GM23338 (cell line): ENCODE results near the gene CDC42EP5. TPM values are rescaled to one million over a fixed set of nuclear protein-coding genes. Genes with fewer than 3 reads are reported as not detected.

ENCODE experiments used
- ATAC-seq: fragments of 200-7000 bp; cut with Tn5 transposase; 3 replicates; pipeline ENCODE4 v1.9.1; 2020
- DNase-seq: peaks from one replicate; pipeline ENCODE4 v3.0.0-alpha.2; 2015; ENCODE audit warnings: low spot score
- H2AFZ ChIP-seq: fragments of 200-600 bp; sonication (generic); 2 replicates; pipeline ENCODE4 v1.8.0; 2016; ENCODE audit warnings: antibody characterized with exemption, mild to moderate bottlenecking, moderate library complexity
- H3F3A ChIP-seq: fragments of 200-600 bp; sonication (generic); replicated peaks from 2 replicates; pipeline ENCODE4 v1.8.0; 2017; ENCODE audit warnings: antibody characterized with exemption, mixed run types, low read depth
- H3K27ac ChIP-seq: fragments of 200-600 bp; sonication (generic); 2 replicates; pipeline ENCODE4 v1.6.1; 2016; ENCODE audit warnings: low read depth
- H3K27me3 ChIP-seq: fragments of 200-600 bp; sonication (generic); 2 replicates; pipeline ENCODE4 v1.8.0; 2016; ENCODE audit warnings: mild to moderate bottlenecking, mixed run types, moderate library complexity; ENCODE audit not compliant: insufficient read depth
- H3K36me3 ChIP-seq: fragments of 200-600 bp; sonication (generic); 2 replicates; pipeline ENCODE4 v1.8.0; 2016; ENCODE audit warnings: mild to moderate bottlenecking; ENCODE audit not compliant: insufficient read depth
- H3K4me1 ChIP-seq: fragments of 200-600 bp; sonication (generic); 2 replicates; pipeline ENCODE4 v1.8.0; 2016; ENCODE audit warnings: mild to moderate bottlenecking, moderate library complexity; ENCODE audit not compliant: insufficient read depth
- H3K4me2 ChIP-seq: fragments of 200-600 bp; sonication (generic); 2 replicates; pipeline ENCODE4 v1.7.1; 2017; ENCODE audit warnings: mixed run types
- H3K4me3 ChIP-seq: fragments of 200-600 bp; sonication (generic); 2 replicates; pipeline ENCODE4 v1.6.1; 2016; ENCODE audit warnings: mixed run types
- H3K79me2 ChIP-seq: fragments of 200-600 bp; sonication (generic); replicated peaks from 2 replicates; pipeline ENCODE4 v1.8.0; 2017; ENCODE audit warnings: mild to moderate bottlenecking; ENCODE audit not compliant: insufficient read depth
- H3K9me2 ChIP-seq: fragments of 200-600 bp; sonication (generic); 2 replicates; pipeline ENCODE4 v1.8.0; 2017; ENCODE audit not compliant: insufficient read depth
- H4K20me1 ChIP-seq: fragments of 200-600 bp; sonication (generic); replicated peaks from 2 replicates; pipeline ENCODE4 v1.8.0; 2017; ENCODE audit warnings: mild to moderate bottlenecking; ENCODE audit not compliant: insufficient read depth
- H3K27ac Mint-ChIP-seq: 2 replicates; pipeline ENCODE4 v1.8.0; 2020; ENCODE audit warnings: inconsistent platforms, mild to moderate bottlenecking, moderate library complexity, mixed read lengths
- H3K27me3 Mint-ChIP-seq: 3 replicates; pipeline ENCODE4 v1.8.0; 2022; ENCODE audit warnings: low read depth, mild to moderate bottlenecking, moderate library complexity, mixed read lengths, inconsistent platforms; ENCODE audit not compliant: insufficient read depth, poor library complexity
- H3K36me3 Mint-ChIP-seq: 3 replicates; pipeline ENCODE4 v1.8.0; 2021; ENCODE audit warnings: low read depth, mild to moderate bottlenecking, inconsistent platforms, moderate library complexity, mixed read lengths
- H3K4me1 Mint-ChIP-seq: 3 replicates; pipeline ENCODE4 v1.8.0; 2020; ENCODE audit warnings: mild to moderate bottlenecking, inconsistent platforms, mixed read lengths
- H3K4me3 Mint-ChIP-seq: 3 replicates; pipeline ENCODE4 v1.8.0; 2021; ENCODE audit warnings: moderate library complexity, mild to moderate bottlenecking, inconsistent platforms, mixed read lengths
- H3K9me3 Mint-ChIP-seq: 3 replicates; pipeline ENCODE4 v1.8.0; 2020; ENCODE audit warnings: moderate library complexity, mild to moderate bottlenecking, inconsistent platforms, mixed read lengths
- CREB1 ChIP-seq: fragments of 250-450 bp; sonication (Bioruptor Pico); IDR thresholded peaks from 2 replicates; pipeline ENCODE4 v1.5.0; 2020; ENCODE audit warnings: low read depth, mild to moderate bottlenecking, moderate library complexity
- CTCF ChIP-seq, 2 experiments: fragments of 200-600 bp in 1 of 2; sonication (generic) in 1 of 2; conservative IDR thresholded peaks; 2 replicates each; pipeline versions ENCODE4 v1.5.1 to v1.6.1; 2016 to 2017; ENCODE audit warnings: antibody characterized with exemption in 2 of 2, low read depth in 2 of 2, mild to moderate bottlenecking in 2 of 2, moderate library complexity in 1 of 2
- EZH2 ChIP-seq: fragments of 200-600 bp; sonication (generic); IDR thresholded peaks from one replicate; pipeline ENCODE4 v1.8.0; 2017; ENCODE audit warnings: antibody characterized with exemption, mild to moderate bottlenecking, low read depth; ENCODE audit not compliant: unreplicated experiment
- EZH2phosphoT487 ChIP-seq: fragments of 200-600 bp; sonication (generic); IDR thresholded peaks from one replicate; pipeline ENCODE4 v1.8.1; 2018; ENCODE audit warnings: antibody characterized with exemption; ENCODE audit not compliant: unreplicated experiment
- JUNB ChIP-seq: IDR thresholded peaks from one replicate; pipeline ENCODE4 v1.6.1; 2016; ENCODE audit warnings: antibody characterized with exemption; ENCODE audit not compliant: unreplicated experiment
- NANOG ChIP-seq: IDR thresholded peaks from 2 replicates; pipeline ENCODE4 v1.6.1; 2016; ENCODE audit warnings: antibody characterized with exemption, borderline replicate concordance
- POLR2AphosphoS5 ChIP-seq: IDR thresholded peaks from 2 replicates; pipeline ENCODE4 v1.6.1; 2016; ENCODE audit warnings: antibody characterized with exemption, low read depth
- REST ChIP-seq: IDR thresholded peaks from one replicate; pipeline ENCODE4 v1.6.1; 2018; ENCODE audit warnings: antibody characterized with exemption; ENCODE audit not compliant: unreplicated experiment
- STAT1 ChIP-seq: IDR thresholded peaks from one replicate; pipeline ENCODE4 v1.6.1; 2016; ENCODE audit warnings: antibody characterized with exemption; ENCODE audit not compliant: unreplicated experiment
- ZNF114 ChIP-seq: fragments of 250-450 bp; sonication (Bioruptor Pico); IDR thresholded peaks from 2 replicates; pipeline ENCODE4 v1.5.0; 2020; ENCODE audit warnings: mild to moderate bottlenecking, moderate library complexity
- ZNF331 ChIP-seq: fragments of 250-450 bp; sonication (Bioruptor Pico); IDR thresholded peaks from 2 replicates; pipeline ENCODE4 v1.5.0; 2020; ENCODE audit warnings: low read depth, mild to moderate bottlenecking, moderate library complexity
- ZNF462 ChIP-seq: fragments of 250-450 bp; sonication (Bioruptor Pico); IDR thresholded peaks from 2 replicates; pipeline ENCODE4 v1.5.0; 2020; ENCODE audit warnings: mild to moderate bottlenecking, moderate library complexity
- polyA plus RNA-seq: library from polyadenylated mRNA; unstranded; fragments of >200 nt; fragmentation: Nextera tagmentation; extraction: Ambion mirVana; gene quantifications from 2 replicates; pipeline ENCODE4 v1.2.1, GENCODE V29; 2016
- total RNA-seq: library from RNA; depleted of rRNA; stranded (reverse); fragments of >200 nt; shearing (Covaris generic); gene quantifications from 2 replicates; pipeline ENCODE4 v1.2.3, GENCODE V29; 2014
- TF ChIP-seq, protein P1 (sequence below): IDR thresholded peaks from 2 replicates; pipeline ENCODE4 v1.6.1; 2016; ENCODE audit warnings: antibody characterized with exemption

Gene CDC42EP5
- total and polyA plus RNA-seq, 2 experiments from 2014 or later, result 1.4 to 3.4 TPM

- Histone ChIP-seq H3F3A (no peaks in the 10 kb centered on the region), H3K4me3 (peak overlapping the region; percentile 49; the same call in 1 of the 2 replicates), H3K79me2 (no peaks in the 10 kb centered on the region), H2AFZ (no peak overlapping the region), H3K9me2 (no peaks in the 10 kb centered on the region), H4K20me1 (no peaks in the 10 kb centered on the region; the same call in none of the 2 replicates), H3K27me3 (0 out of 2 replicates have a peak, but pooled peaks cover 3% of the 10 kb centered on the region), H3K4me1 (peaks cover 25% of the 10 kb centered on the region), H3K27ac (no peak overlapping the region), H3K4me2 (peak overlapping the region; percentile 78), H3K36me3 (no peaks in the 10 kb centered on the region)
- Mint-ChIP-seq H3K9me3 (no peaks in the 10 kb centered on the region; the same call in 2 of the 3 replicates), H3K36me3 (peaks cover 15% of the 10 kb centered on the region), H3K27me3 (peaks cover 31% of the 10 kb centered on the region), H3K4me3 (no peak overlapping the region; the same call in 2 of the 3 replicates), H3K4me1 (peaks cover 48% of the 10 kb centered on the region), H3K27ac (no peak overlapping the region)
- DNase-seq (peak; percentile 21), ATAC-seq (no peak)
- no peak for TF ChIP-seq ZNF462
- TF ChIP-seq CREB1 (CRISPR knock-in tag), result no peak
- TF ChIP-seq JUNB, result no peak
- TF ChIP-seq EZH2phosphoT487, result no peak
- TF ChIP-seq, protein P1, sequence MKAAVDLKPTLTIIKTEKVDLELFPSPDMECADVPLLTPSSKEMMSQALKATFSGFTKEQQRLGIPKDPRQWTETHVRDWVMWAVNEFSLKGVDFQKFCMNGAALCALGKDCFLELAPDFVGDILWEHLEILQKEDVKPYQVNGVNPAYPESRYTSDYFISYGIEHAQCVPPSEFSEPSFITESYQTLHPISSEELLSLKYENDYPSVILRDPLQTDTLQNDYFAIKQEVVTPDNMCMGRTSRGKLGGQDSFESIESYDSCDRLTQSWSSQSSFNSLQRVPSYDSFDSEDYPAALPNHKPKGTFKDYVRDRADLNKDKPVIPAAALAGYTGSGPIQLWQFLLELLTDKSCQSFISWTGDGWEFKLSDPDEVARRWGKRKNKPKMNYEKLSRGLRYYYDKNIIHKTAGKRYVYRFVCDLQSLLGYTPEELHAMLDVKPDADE, result no peak
- TF ChIP-seq STAT1, result no peak
- no peak for TF ChIP-seq REST
- no peak for TF ChIP-seq CTCF (conservative IDR thresholded peaks at IDR 0.05; ENCODE audit: low read depth in 2 of 2)
- no peak for TF ChIP-seq ZNF114
- no peak for TF ChIP-seq EZH2
- TF ChIP-seq POLR2AphosphoS5, result no peak
- no peak for TF ChIP-seq ZNF331
- TF ChIP-seq NANOG, result no peak
These were observed 38.8 kb downstream of the CDC42EP5 start for GRCh38 chr19:54434112-54434872.
